Measurements from ENCODE around the gene SCAF1. TPM values are rescaled to one million over a fixed set of nuclear protein-coding genes. Genes with fewer than 3 reads are reported as not detected.

Gene SCAF1
- total and polyA plus RNA-seq, 10 of the 15 experiments (the other 5 are each of a cell fraction or from before 2014, with no cell fraction given), result 0.18 to 77.0 (median 5.3) TPM

GRCh38 chr19:49658566-49659442, 16.8 kb downstream of the SCAF1 start:
- H2AFZ ChIP-seq (ENCODE audit: control insufficient read depth, low read depth, low read length), result no peak overlapping the region
- ChIA-PET POLR2A (no interaction called here), SMC1A (ENCODE audit: uncharacterized antibody, unreplicated experiment) (interaction anchor here (1.6 kb wide), 1 partner anchor 14 kb away, joined by 3 read pairs; no protein-coding TSS in a partner anchor), RAD21 (ENCODE audit: unreplicated experiment) (no interaction called here), CTCF (interaction anchor here (0.9 kb wide), 1 partner anchor 15 kb away, joined by 3 read pairs; no protein-coding TSS in a partner anchor)
- intact Hi-C loops (cut with micrococcal nuclease; ENCODE audit: unreplicated experiment), result no loop called here
- 89% methylated on average over 12 of the region's 12 CpGs for WGBS (ENCODE audit: insufficient coverage, insufficient replicate concordance, low lambda C conversion rate, missing lambda C conversion rate)
- DNase-seq (ENCODE audit: low read depth, low spot score) (no peak), ATAC-seq (no peak), FAIRE-seq (no peak)
- no peak overlapping the region for H3K4me3 ChIP-seq
- H3K4me1 ChIP-seq (ENCODE audit: control insufficient read depth, insufficient read depth, low read length), result peaks cover 11% of the 10 kb centered on the region
- no peaks in the 10 kb centered on the region for H3K27me3 ChIP-seq (replicated peaks in 1 of 2; ENCODE audit: control insufficient read depth in 2 of 2, insufficient read depth in 2 of 2, low read length in 1 of 2)
- H3K4me2 ChIP-seq (ENCODE audit: control insufficient read depth, insufficient read depth), result no peak overlapping the region
- H3K36me3 ChIP-seq (ENCODE audit: control insufficient read depth in 2 of 2, insufficient read depth in 2 of 2, low read length in 1 of 2), result peaks cover 12 to 45% of the 10 kb centered on the region in 2 experiments
- H4K20me1 ChIP-seq (ENCODE audit: control insufficient read depth, insufficient read depth), result no peaks in the 10 kb centered on the region; the same call in none of the 2 replicates
- in situ Hi-C loops (cut with MboI), result no loop called here
- no TSS peak for BruUV-seq (replicated peaks)
- no peak overlapping the region for H3K9ac ChIP-seq (ENCODE audit: control insufficient read depth, insufficient read depth, low read length)
- H3K9me3 ChIP-seq (replicated peaks; ENCODE audit: control insufficient read depth, insufficient read depth, low read length), result no peaks in the 10 kb centered on the region
- peaks cover 8% of the 10 kb centered on the region for H3K79me2 ChIP-seq (ENCODE audit: control insufficient read depth, insufficient read depth, low read length)
- TF ChIP-seq BCL11A (IDR thresholded peaks at IDR 0.05; ENCODE audit: low read depth, low read length), result no peak
- no peak for TF ChIP-seq STAT1 (conservative IDR thresholded peaks at IDR 0.05)
- 0 out of 2 replicates have a peak, but pooled peaks have one; percentile 31 for TF ChIP-seq POLR2AphosphoS2 (IDR thresholded peaks at IDR 0.05; ENCODE audit: low read depth, low read length)
- no peak overlapping the region for H3K27ac ChIP-seq (ENCODE audit: control insufficient read depth, insufficient read depth)

- peaks cover 23% of the 10 kb centered on the region for H3K79me2 ChIP-seq (ENCODE audit: control insufficient read depth, insufficient read depth, low read length)
- no peaks in the 10 kb centered on the region for H3K9me3 ChIP-seq (replicated peaks; ENCODE audit: control insufficient read depth, insufficient read depth, low read length)
- no TSS peak for BruUV-seq (replicated peaks)
- ATAC-seq (no peak), FAIRE-seq (no peak), DNase-seq (ENCODE audit: low read depth, low spot score) (no peak)
- RAD21 ChIA-PET (ENCODE audit: unreplicated experiment), result no interaction called here
- CTCF ChIA-PET, result no interaction called here
- H3K36me3 ChIP-seq (ENCODE audit: control insufficient read depth in 2 of 2, insufficient read depth in 2 of 2, low read length in 1 of 2), result peaks cover 12 to 37% of the 10 kb centered on the region in 2 experiments
- intact Hi-C loops (cut with micrococcal nuclease; ENCODE audit: unreplicated experiment) (no loop called here), in situ Hi-C loops (cut with MboI) (no loop called here)
- SMC1A ChIA-PET (ENCODE audit: uncharacterized antibody, unreplicated experiment), result interaction anchor here (1.6 kb wide), 1 partner anchor 12 kb away, joined by 3 read pairs; no protein-coding TSS in a partner anchor
- no peak overlapping the region for H3K4me2 ChIP-seq (ENCODE audit: control insufficient read depth, insufficient read depth)
- no peak overlapping the region for H2AFZ ChIP-seq (ENCODE audit: control insufficient read depth, low read depth, low read length)
- peaks cover 4% of the 10 kb centered on the region for H4K20me1 ChIP-seq (ENCODE audit: control insufficient read depth, insufficient read depth)
- H3K4me1 ChIP-seq (ENCODE audit: control insufficient read depth, insufficient read depth, low read length), result peaks cover 11% of the 10 kb centered on the region
- no peaks in the 10 kb centered on the region for H3K27me3 ChIP-seq (replicated peaks in 1 of 2; ENCODE audit: control insufficient read depth in 2 of 2, insufficient read depth in 2 of 2, low read length in 1 of 2)
- no peak overlapping the region for H3K27ac ChIP-seq (ENCODE audit: control insufficient read depth, insufficient read depth)
- POLR2A ChIA-PET, result interaction anchor here (1.2 to 1.9 kb wide), 2 partner anchors 16 to 20 kb away, joined by 5 to 6 read pairs; partner anchors contain the start of genes PRMT1 and RRAS
- no peak overlapping the region for H3K4me3 ChIP-seq
- no peak overlapping the region for H3K9ac ChIP-seq (ENCODE audit: control insufficient read depth, insufficient read depth, low read length)
- 93% methylated on average over 15 of the region's 15 CpGs for WGBS (ENCODE audit: insufficient coverage, insufficient replicate concordance, low lambda C conversion rate, missing lambda C conversion rate)
- no peak for TF ChIP-seq MTA3 (IDR thresholded peaks at IDR 0.05; ENCODE audit: borderline replicate concordance, low read length)
- TF ChIP-seq BACH1 (IDR thresholded peaks at IDR 0.05; ENCODE audit: borderline replicate concordance), result no peak
- TF ChIP-seq GABPA (IDR thresholded peaks at IDR 0.05; ENCODE audit: low read depth), result no peak
- no peak for TF ChIP-seq HDAC6 (IDR thresholded peaks at IDR 0.05; ENCODE audit: unreplicated experiment)
- no peak for TF ChIP-seq E4F1 (IDR thresholded peaks at IDR 0.05; ENCODE audit: borderline replicate concordance, partially characterized antibody)
- no peak for TF ChIP-seq YBX1 (IDR thresholded peaks at IDR 0.05)
- no peak for TF ChIP-seq ZNF207 (IDR thresholded peaks at IDR 0.05; ENCODE audit: borderline replicate concordance)
- no peak for TF ChIP-seq NFXL1 (IDR thresholded peaks at IDR 0.05; ENCODE audit: borderline replicate concordance)
- TF ChIP-seq HDGF (IDR thresholded peaks at IDR 0.05), result no peak
- no peak for TF ChIP-seq EGR1 (IDR thresholded peaks at IDR 0.05; ENCODE audit: borderline replicate concordance in 1 of 2, low read depth in 2 of 2, low read length in 2 of 2)
- TF ChIP-seq DPF2 (IDR thresholded peaks at IDR 0.05), result no peak
- no peak for TF ChIP-seq YY1 (IDR thresholded peaks at IDR 0.05; ENCODE audit: low read depth, low read length)
Observed at GRCh38 chr19:49660338-49660961, 18.4 kb downstream of the SCAF1 start.
